Measurements from ENCODE around the gene PLPPR1. TPM values are rescaled to one million over a fixed set of nuclear protein-coding genes. Genes with fewer than 3 reads are reported as not detected.
"Not testable (repeated sequence)": the region's sequence is repeated elsewhere in the genome, so short reads cannot be mapped to it uniquely, and the experiment has no call there.

The PLPPR1 gene
- total RNA-seq, 4 donors from 2014 or later, result 0.60 to 0.68 TPM; not detected in 2

- DNase-seq, result no peak
- no peak for TF ChIP-seq EP300 (IDR thresholded peaks at IDR 0.05; ENCODE audit: low read depth)
- TF ChIP-seq POLR2AphosphoS5 (IDR thresholded peaks at IDR 0.05), result no peak
- in situ Hi-C loops (cut with MboI; ENCODE audit: low pct_ligation_motif_present in 1 of 4, low pct_unique_long_range_greater_than_20kb in 1 of 4, low sequenced_read_pairs in 3 of 4) (no loop called here), intact Hi-C loops (cut with DNase I; ENCODE audit: low total_unique reads) (no loop called here)
- Histone ChIP-seq H3K9me3 (no peaks in the 10 kb centered on the region), H3K4me3 (no peak overlapping the region), H3K36me3 (no peaks in the 10 kb centered on the region), H3K4me1 (no peaks in the 10 kb centered on the region), H3K27me3 (no peaks in the 10 kb centered on the region), H3K27ac (no peak overlapping the region)
- WGBS, 2 donors (ENCODE audit: low coverage in 1 of 2), result 51 to 74% methylated on average over 3 of the region's 3 CpGs
Measured at GRCh38 chr9:101271102-101271501, 242.6 kb downstream of the PLPPR1 start.

- Histone ChIP-seq H3K4me3 (no peak overlapping the region), H3K27ac (no peak overlapping the region), H3K36me3 (no peaks in the 10 kb centered on the region), H3K9me3 (no peaks in the 10 kb centered on the region), H3K4me1 (no peaks in the 10 kb centered on the region), H3K27me3 (no peaks in the 10 kb centered on the region)
- intact Hi-C loops (cut with DNase I; ENCODE audit: low total_unique reads), result no loop called here
- no peak for DNase-seq
- TF ChIP-seq EP300 (IDR thresholded peaks at IDR 0.05; ENCODE audit: low read depth), result no peak
- no peak for TF ChIP-seq POLR2A (IDR thresholded peaks at IDR 0.05)
- TF ChIP-seq POLR2AphosphoS5 (IDR thresholded peaks at IDR 0.05), result no peak
- no peak for TF ChIP-seq CTCF (IDR thresholded peaks at IDR 0.05)
- in situ Hi-C loops (cut with MboI; ENCODE audit: low pct_ligation_motif_present in 1 of 4, low pct_unique_long_range_greater_than_20kb in 1 of 4, low sequenced_read_pairs in 3 of 4), result no loop called here
- WGBS, 2 donors (ENCODE audit: low coverage in 1 of 2), result 63 to 75% methylated on average over 5 to 8 of the region's 8 CpGs
Measured at GRCh38 chr9:101274971-101275768, 246.6 kb downstream of the PLPPR1 start.

- DNase-seq, result no peak
- Histone ChIP-seq H3K27me3 (no peaks in the 10 kb centered on the region), H3K4me3 (no peak overlapping the region), H3K4me1 (no peaks in the 10 kb centered on the region), H3K27ac (no peak overlapping the region), H3K36me3 (no peaks in the 10 kb centered on the region), H3K9me3 (no peaks in the 10 kb centered on the region)
- intact Hi-C loops (cut with DNase I; ENCODE audit: low total_unique reads) (no loop called here), in situ Hi-C loops (cut with MboI; ENCODE audit: low pct_ligation_motif_present in 1 of 4, low pct_unique_long_range_greater_than_20kb in 1 of 4, low sequenced_read_pairs in 3 of 4) (no loop called here)
- TF ChIP-seq CTCF (IDR thresholded peaks at IDR 0.05), result no peak
- TF ChIP-seq POLR2A (IDR thresholded peaks at IDR 0.05), result no peak
- no peak for TF ChIP-seq EP300 (IDR thresholded peaks at IDR 0.05; ENCODE audit: low read depth)
- TF ChIP-seq POLR2AphosphoS5 (IDR thresholded peaks at IDR 0.05), result no peak
- 81 to 88% methylated on average over 6 of the region's 6 CpGs for WGBS, 2 donors (ENCODE audit: low coverage in 1 of 2)
Measured at GRCh38 chr9:101275769-101276250, 247.3 kb downstream of the PLPPR1 start.

GRCh38 chr9:101291043-101291442 is 262.5 kb downstream of the PLPPR1 start:
- H3K27me3 ChIP-seq; H3K4me1 ChIP-seq; DNase-seq; intact Hi-C loops (cut with DNase I; ENCODE audit: low total_unique reads); H3K36me3 ChIP-seq; H3K9me3 ChIP-seq; H3K27ac ChIP-seq; in situ Hi-C loops (cut with MboI; ENCODE audit: low pct_ligation_motif_present in 1 of 4, low pct_unique_long_range_greater_than_20kb in 1 of 4, low sequenced_read_pairs in 3 of 4); H3K4me3 ChIP-seq: not testable (repeated sequence)
- WGBS, 2 donors (ENCODE audit: low coverage in 1 of 2), result 82% methylated on average over 12 of the region's 12 CpGs; no CpG with 5 or more reads in 1 of the 2 donors

GRCh38 chr9:101299901-101300300 is 271.4 kb downstream of the PLPPR1 start:
- Histone ChIP-seq H3K36me3 (no peaks in the 10 kb centered on the region), H3K4me3 (no peak overlapping the region), H3K9me3 (no peaks in the 10 kb centered on the region), H3K4me1 (no peaks in the 10 kb centered on the region), H3K27ac (no peak overlapping the region), H3K27me3 (no peaks in the 10 kb centered on the region)
- in situ Hi-C loops (cut with MboI; ENCODE audit: low pct_ligation_motif_present in 1 of 4, low pct_unique_long_range_greater_than_20kb in 1 of 4, low sequenced_read_pairs in 3 of 4), result loop anchor here (10.0 to 25.0 kb wide), 4 partner anchors 585 to 688 kb away; no protein-coding TSS in a partner anchor
- intact Hi-C loops (cut with DNase I; ENCODE audit: low total_unique reads), result no loop called here
- TF ChIP-seq CTCF (IDR thresholded peaks at IDR 0.05) (no peak), POLR2A (IDR thresholded peaks at IDR 0.05) (no peak), POLR2AphosphoS5 (IDR thresholded peaks at IDR 0.05) (no peak), EP300 (IDR thresholded peaks at IDR 0.05; ENCODE audit: low read depth) (no peak)
- no peak for DNase-seq

Measured in transverse colon (tissue), 4 donors.